ENCODE data around the gene GNG2.

GNG2 gene

GRCh38 chr14:51951656-51952055 lies 91.2 kb downstream of the GNG2 start:
- no peak for DNase-seq

GRCh38 chr14:51954031-51954430 lies 93.6 kb downstream of the GNG2 start:
- DNase-seq, result no peak

- DNase-seq, result no peak
Measured at GRCh38 chr14:51954657-51955056, 94.2 kb downstream of the GNG2 start.

- DNase-seq, result no peak
Measured at GRCh38 chr14:51957950-51958349, 97.5 kb downstream of the GNG2 start.

GRCh38 chr14:51959928-51960327 lies 99.5 kb downstream of the GNG2 start:
- no peak for DNase-seq

GRCh38 chr14:51960866-51961265 lies 100.5 kb downstream of the GNG2 start:
- no peak for DNase-seq

- no peak for DNase-seq
Measured at GRCh38 chr14:51962711-51963110, 102.3 kb downstream of the GNG2 start.

GRCh38 chr14:51963286-51963685 lies 102.9 kb downstream of the GNG2 start:
- no peak for DNase-seq

- DNase-seq, result no peak
Measured at GRCh38 chr14:51967521-51967920, 107.1 kb downstream of the GNG2 start.

GRCh38 chr14:51969852-51970540 lies 109.6 kb downstream of the GNG2 start:
- no peak for DNase-seq

- DNase-seq, result no peak
Measured at GRCh38 chr14:51972566-51972965, 112.2 kb downstream of the GNG2 start.

- DNase-seq, result no peak
Measured at GRCh38 chr14:51977075-51977474, 116.7 kb downstream of the GNG2 start.

GRCh38 chr14:51978681-51979085 lies 118.3 kb downstream of the GNG2 start:
- DNase-seq, result no peak

GRCh38 chr14:51979088-51979709 lies 118.8 kb downstream of the GNG2 start:
- DNase-seq, result peak; percentile 84

GRCh38 chr14:51981218-51981854 lies 120.9 kb downstream of the GNG2 start:
- DNase-seq, result no peak

- no peak for DNase-seq
Measured at GRCh38 chr14:51988221-51988620, 127.8 kb downstream of the GNG2 start.

- peak; percentile 96 for DNase-seq
Measured at GRCh38 chr14:51989293-51990234, 129.2 kb downstream of the GNG2 start, which contains the start of gene RTRAF. Gene RTRAF (plus strand): TSS chr14:51989546. CDS start chr14:51989640, 94 bp downstream.

- DNase-seq, result no peak
Measured at GRCh38 chr14:51990488-51990887, 130.1 kb downstream of the GNG2 start.

GRCh38 chr14:51993285-51993920 lies 133.0 kb downstream of the GNG2 start:
- DNase-seq, result no peak

- no peak for DNase-seq
Measured at GRCh38 chr14:51996148-51996746, 135.8 kb downstream of the GNG2 start.

- DNase-seq, result no peak
Measured at GRCh38 chr14:51998348-51998747, 137.9 kb downstream of the GNG2 start.

GRCh38 chr14:51999084-51999483 lies 138.7 kb downstream of the GNG2 start:
- no peak for DNase-seq
